Adrenal gland (tissue), 19 donors: ENCODE data around the gene IQCF5. TPM values are rescaled to one million over a fixed set of nuclear protein-coding genes. Genes with fewer than 3 reads are reported as not detected.

Experiments
- DNase-seq, 7 donors: peaks; one replicate each; pipeline ENCODE4 v3.0.0-alpha.2; 2019 to 2020
- H3K27ac ChIP-seq, 5 donors: fragments of 200-600 bp; sonication (generic) in 4 of 5; 1 replicate in 3 of 5; 2 replicates in 2 of 5; pipeline versions ENCODE4 v1.5.1 to v1.8.0; 2016 to 2020; ENCODE audit warnings: mild to moderate bottlenecking in 1 of 5
- H3K27me3 ChIP-seq: fragments of 200-600 bp; 2 replicates; pipeline ENCODE4 v1.8.0; 2021
- H3K36me3 ChIP-seq, 2 donors: fragments of 200-600 bp; replicated peaks in 1 of 2; 1 replicate in 1 of 2; 2 replicates in 1 of 2; pipeline versions ENCODE4 v1.5.1 to v1.8.0; 2018 to 2022
- H3K4me1 ChIP-seq, 2 donors: fragments of 200-600 bp; replicated peaks in 1 of 2; 1 replicate in 1 of 2; 2 replicates in 1 of 2; pipeline versions ENCODE4 v1.5.1 to v1.8.0; 2018 to 2021
- H3K4me3 ChIP-seq, 4 donors: fragments of 200-600 bp; sonication (generic) in 3 of 4; one replicate each; pipeline ENCODE4 v1.5.1; 2016 to 2018
- H3K9me3 ChIP-seq, 3 donors: fragments of 200-600 bp; sonication (generic) in 1 of 3; replicated peaks in 1 of 3; 1 replicate in 2 of 3; 2 replicates in 1 of 3; pipeline versions ENCODE4 v1.5.1 to v1.8.0; 2016 to 2021
- CTCF ChIP-seq, 6 experiments: fragments of 450-650 bp in 4 of 6; fragments of 200-600 bp in 2 of 6; sonication (generic) in 1 of 6; IDR thresholded peaks; 1 replicate in 5 of 6; 2 replicates in 1 of 6; pipeline versions ENCODE4 v1.5.1 to v1.8.0; 2016 to 2021; ENCODE audit warnings: antibody characterized with exemption in 6 of 6, mild to moderate bottlenecking in 2 of 6, moderate library complexity in 1 of 6
- POLR2A ChIP-seq, 2 donors: fragments of 450-650 bp; IDR thresholded peaks; one replicate each; pipeline ENCODE4 v1.6.1; 2017; ENCODE audit warnings: antibody characterized with exemption in 2 of 2, mild to moderate bottlenecking in 2 of 2, moderate library complexity in 1 of 2
- WGBS, 4 donors: extraction: QIAGEN DNeasy Blood & Tissue Kit in 2 of 4; methylation state at CpG; one replicate each; pipeline versions ENCODE4 v1.1.5 to v1.1.7; 2013 to 2017; 5-methylcytosine and 5-hydroxymethylcytosine counted together
- intact Hi-C, 2 donors: fragments of 100-400 bp; cut with DNase I; formaldehyde crosslinking; loops; one replicate each; pipeline versions ENCODE4 v1.14.1 to v1.15.0; 2022 to 2023
- long read RNA-seq, 10 donors: library from polyadenylated mRNA in 3 of 10; unstranded in 2 of 10; stranded (forward) in 1 of 10; transcript quantifications; one replicate each; pipeline ENCODE4 v2.0.0 and lab custom pipeline, GENCODE V29; 2021 to 2026
- polyA plus RNA-seq, 3 donors: library from polyadenylated mRNA; stranded (reverse); fragments of 200-250 nt in 2 of 3; fragments of 350-450 nt in 1 of 3; fragmentation: Illumina TruSeq in 1 of 3; extraction: RNeasy Lipid Tissue Mini Kit (QIAGEN cat#74804) in 1 of 3; gene quantifications; one replicate each; pipeline ENCODE4 v1.2.3, GENCODE V29; 2013 to 2014
- total RNA-seq, 9 donors: library from RNA; depleted of rRNA in 4 of 9; stranded (reverse); fragments of >200 nt in 4 of 9; fragments of 120-200 nt in 1 of 9; fragmentation: NEBNext Ultra II Directional in 1 of 9; extraction: Animal tissue kit (Norgen Biotek cat#: 25700) in 1 of 9; gene quantifications; one replicate each; pipeline versions ENCODE4 v1.1.0 to v1.2.4, GENCODE V29; 2013 to 2023
- donor health status: healthy with polysubstance abuse.
- donor health status: Bipolar disorder and iron deficiency.
- donor health status: DM: yes; HTN: yes; CAD: no.
- donor health status: DM: no; HTN: no; CAD: no.
- donor health status: DM: no; HTN: no; CAD: no.
- donor health status: DM: yes; HTN: yes; CAD: no.

IQCF5 gene
- not detected for total RNA-seq
- not detected for polyA plus RNA-seq
- long read RNA-seq, donor 1: 0 reads
- long read RNA-seq, donor 2: 0 reads
- long read RNA-seq, donor 3: 0 reads
- long read RNA-seq, donor 4: 0 reads
- long read RNA-seq, donor 5: 0 reads
- long read RNA-seq, donor 6: 0 reads
- long read RNA-seq, donor 7: 0 reads
- long read RNA-seq, donor 8: 0 reads
- long read RNA-seq, donor 9: 0 reads
- long read RNA-seq, donor 10: 0 reads

DNA sequence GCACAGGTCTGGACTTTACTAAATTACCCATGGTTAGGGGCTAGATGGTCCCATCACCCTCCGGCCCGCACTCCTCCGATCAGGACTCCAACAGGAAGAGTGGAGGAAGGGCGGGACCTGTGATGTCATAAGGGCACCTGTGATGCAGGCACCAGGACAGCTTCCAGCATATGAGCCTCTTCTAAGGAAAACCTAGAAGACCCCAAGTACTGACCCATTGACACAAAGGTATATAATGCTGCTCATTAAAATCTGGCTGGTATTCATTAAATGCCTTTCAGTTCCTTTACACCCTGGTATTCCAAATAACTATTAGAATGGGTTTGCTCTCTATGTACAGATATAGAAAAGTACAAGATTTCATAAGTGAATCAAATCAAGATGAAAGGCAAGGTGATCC is at the start of gene IQCF5:
Gene IQCF5 (minus strand): TSS at position 101 of the 400 bp plus-strand sequence. CDS start 70 bp downstream, at position 31.
- TF ChIP-seq POLR2A (IDR thresholded peaks at IDR 0.05) (no peak), CTCF (IDR thresholded peaks at IDR 0.05) (no peak)
- Histone ChIP-seq H3K27me3 (no peaks in the 10 kb centered on the region), H3K9me3 (no peaks in the 10 kb centered on the region), H3K36me3 (no peaks in the 10 kb centered on the region), H3K4me1 (no peaks in the 10 kb centered on the region), H3K4me3 (no peak within 1 kb of the TSS), H3K27ac (no peak within 1 kb of the TSS)
- 76 to 95% (median 88%) methylated on average over 4 of the region's 4 CpGs for WGBS, 4 donors
- intact Hi-C loops: no loop called here
- no peak for DNase-seq

- TF ChIP-seq CTCF (IDR thresholded peaks at IDR 0.05) (no peak), POLR2A (IDR thresholded peaks at IDR 0.05) (no peak)
- no peak for DNase-seq
- H3K4me3 ChIP-seq: no peak overlapping the region
Measured at GRCh38 chr3:51921081-51921578, 45.7 kb upstream of the IQCF5 start.

DNA sequence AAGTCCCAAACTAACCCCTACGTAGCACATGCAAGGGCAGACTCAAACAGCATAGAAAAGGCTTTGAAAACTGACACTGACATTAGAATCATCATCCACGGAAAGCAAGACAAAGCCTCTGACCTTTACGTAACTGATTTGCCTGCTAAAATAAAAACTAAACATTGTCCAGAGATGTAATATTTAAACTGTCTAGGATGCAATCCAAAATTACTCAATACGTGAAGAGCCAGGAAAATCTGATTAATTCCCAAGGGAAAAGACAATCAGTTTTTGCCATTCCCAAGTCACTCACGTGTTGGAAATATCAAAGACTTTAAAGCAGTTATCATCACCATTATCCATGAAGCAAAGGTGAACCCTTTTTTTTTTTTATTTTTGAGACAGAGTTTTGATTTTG is 41.0 kb upstream of the IQCF5 start:
- Histone ChIP-seq H3K27ac (no peak overlapping the region), H3K9me3 (no peaks in the 10 kb centered on the region), H3K36me3 (no peaks in the 10 kb centered on the region), H3K27me3 (no peaks in the 10 kb centered on the region), H3K4me1 (no peaks in the 10 kb centered on the region), H3K4me3 (no peak overlapping the region)
- no peak for TF ChIP-seq CTCF (IDR thresholded peaks at IDR 0.05)
- TF ChIP-seq POLR2A (IDR thresholded peaks at IDR 0.05): no peak
- 41 to 48% (median 41%) methylated on average over 5 of the region's 5 CpGs for WGBS, 4 donors
- intact Hi-C loops: no loop called here
- DNase-seq: no peak

More at GRCh38 chr3:51921081-51921578, 45.7 kb upstream of the IQCF5 start:
- 79 to 82% (median 81%) methylated on average over 11 of the region's 11 CpGs for WGBS, 4 donors
- Histone ChIP-seq H3K27ac (no peak overlapping the region), H3K4me1 (no peaks in the 10 kb centered on the region), H3K36me3 (no peaks in the 10 kb centered on the region), H3K9me3 (no peaks in the 10 kb centered on the region), H3K27me3 (no peaks in the 10 kb centered on the region)
- intact Hi-C loops: no loop called here

GRCh38 chr3:51908026-51908425 is 32.6 kb upstream of the IQCF5 start:
- H3K27ac ChIP-seq: no peak overlapping the region
- intact Hi-C loops: no loop called here
- H3K4me3 ChIP-seq: no peak overlapping the region
- H3K4me1 ChIP-seq: no peaks in the 10 kb centered on the region
- 67 to 78% (median 70%) methylated on average over 4 of the region's 4 CpGs for WGBS, 4 donors
- DNase-seq: no peak
- TF ChIP-seq CTCF (IDR thresholded peaks at IDR 0.05) (no peak), POLR2A (IDR thresholded peaks at IDR 0.05) (no peak)
- H3K36me3 ChIP-seq: no peaks in the 10 kb centered on the region
- H3K9me3 ChIP-seq: no peaks in the 10 kb centered on the region
- no peaks in the 10 kb centered on the region for H3K27me3 ChIP-seq
